Measurements from ENCODE around the gene PYCARD.

GRCh38 chr16:31186176-31186575 is 16.4 kb downstream of the PYCARD start:
- no peak for TF ChIP-seq CTCF (IDR thresholded peaks at IDR 0.05)
- no peak for TF ChIP-seq POLR2A (IDR thresholded peaks at IDR 0.05)

Measured in adrenal gland (tissue), 5 donors.